Testis (tissue), 3 donors: ENCODE data around the gene SF1. TPM values are rescaled to one million over a fixed set of nuclear protein-coding genes. Genes with fewer than 3 reads are reported as not detected.

ENCODE experiments used
- DNase-seq: peaks from one replicate; pipeline ENCODE4 v3.0.0-alpha.2; 2019
- H3K27ac ChIP-seq, 2 donors: fragments of 200-600 bp; sonication (generic); one replicate each; pipeline ENCODE4 v1.5.1; 2019
- H3K27me3 ChIP-seq: fragments of 200-600 bp; sonication (generic); one replicate; pipeline ENCODE4 v1.5.1; 2019
- H3K36me3 ChIP-seq: fragments of 200-600 bp; sonication (generic); one replicate; pipeline ENCODE4 v1.5.1; 2017; ENCODE audit warnings: low read depth; ENCODE audit errors: missing control alignments
- H3K4me1 ChIP-seq: fragments of 200-600 bp; sonication (generic); one replicate; pipeline ENCODE4 v1.5.1; 2019
- H3K4me3 ChIP-seq, 2 donors: fragments of 200-600 bp; sonication (generic); one replicate each; pipeline ENCODE4 v1.5.1; 2017 to 2019
- H3K9me3 ChIP-seq: fragments of 200-600 bp; sonication (generic); one replicate; pipeline ENCODE4 v1.5.1; 2017
- POLR2A ChIP-seq: fragments of 450-650 bp; IDR thresholded peaks from one replicate; pipeline ENCODE4 v1.6.1; 2017; ENCODE audit warnings: antibody characterized with exemption, mild to moderate bottlenecking, moderate library complexity
- WGBS, 2 donors: methylation state at CpG; one replicate each; pipeline ENCODE4 v1.1.5; 2018; 5-methylcytosine and 5-hydroxymethylcytosine counted together
- intact Hi-C: fragments of 100-400 bp; cut with DNase I; formaldehyde crosslinking; loops from one replicate; pipeline ENCODE4 v1.15.1; 2023; ENCODE audit warnings: low total_unique reads
- polyA plus RNA-seq: library from polyadenylated mRNA; stranded (reverse); fragments of 350-450 nt; fragmentation: Illumina TruSeq; extraction: RNeasy Lipid Tissue Mini Kit (QIAGEN cat#74804); gene quantifications from one replicate; pipeline ENCODE4 v1.2.3, GENCODE V29; 2014; ENCODE audit warnings: low read depth, low replicate concordance; ENCODE audit not compliant: insufficient read depth
- total RNA-seq, 2 donors: library from RNA; depleted of rRNA; stranded (reverse); fragments of >200 nt; gene quantifications; one replicate each; pipeline ENCODE4 v1.2.3, GENCODE V29; 2016
- TF ChIP-seq, protein P1 (sequence below), 3 experiments: fragments of 450-650 bp in 2 of 3; fragments of 200-600 bp in 1 of 3; sonication (generic) in 1 of 3; IDR thresholded peaks; one replicate each; pipeline ENCODE4 v1.5.1; 2016 to 2019; ENCODE audit warnings: antibody characterized with exemption in 3 of 3, mild to moderate bottlenecking in 2 of 3, moderate library complexity in 1 of 3

SF1 gene
- total and polyA plus RNA-seq, 3 donors from 2014 or later, result 431 to 499 (median 455) TPM

DNA sequence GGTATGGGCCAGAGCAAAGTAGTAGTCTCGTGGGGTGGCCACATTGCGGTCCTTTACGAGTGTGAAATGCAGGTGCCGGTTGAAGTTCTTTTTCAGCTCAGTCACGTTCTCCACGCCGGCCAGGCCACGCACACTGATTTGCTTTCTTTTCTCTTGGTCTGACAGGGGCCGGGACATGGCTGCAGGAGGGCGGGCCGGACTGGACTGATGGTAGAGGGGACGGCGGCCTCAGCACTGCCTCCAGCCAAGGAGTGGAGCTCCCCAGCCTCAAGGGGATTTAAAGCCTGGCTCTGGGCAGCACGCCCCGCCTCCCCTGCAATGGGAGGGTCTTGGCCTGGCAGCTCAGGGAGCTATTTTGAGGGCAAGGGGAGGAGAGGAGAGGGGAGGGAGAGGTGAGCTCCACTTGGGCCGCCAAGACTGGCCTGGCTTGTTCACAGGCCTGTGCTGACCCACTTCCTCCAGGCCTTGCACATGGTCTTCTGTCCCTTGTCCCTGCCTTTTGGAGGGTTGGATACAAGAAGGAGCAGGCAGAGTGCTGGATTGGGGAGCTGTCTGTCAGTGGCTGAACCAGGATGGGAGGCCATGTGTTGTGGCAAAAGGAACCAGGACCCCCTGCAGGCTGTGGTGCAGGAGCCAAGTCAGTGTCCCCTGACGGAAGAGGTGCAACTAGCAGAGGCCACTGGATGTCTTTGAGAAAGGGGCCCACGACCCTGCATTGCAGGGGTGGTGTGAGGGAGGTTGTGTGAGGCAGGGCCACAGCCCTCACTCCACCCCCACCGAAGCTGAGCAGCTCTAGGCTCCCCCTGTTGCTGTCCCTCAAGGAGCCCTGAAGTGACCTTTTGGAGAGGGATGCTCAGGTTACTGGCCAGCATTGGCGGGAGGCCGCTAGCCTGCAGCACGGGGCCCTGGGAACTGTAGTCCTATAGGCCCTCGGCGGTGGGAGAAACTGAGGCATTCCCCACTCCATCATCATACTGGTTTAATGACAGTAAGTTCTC, 18.3 kb downstream of the SF1 start, which contains the start of gene PYGM:
PYGM (minus strand) TSS at position 253 of the 998 bp plus-strand sequence; CDS start at position 177, 76 bp downstream.
- H3K9me3 ChIP-seq, result no peaks in the 10 kb centered on the region
- H3K4me1 ChIP-seq, result peaks cover 62% of the 10 kb centered on the region

DNA sequence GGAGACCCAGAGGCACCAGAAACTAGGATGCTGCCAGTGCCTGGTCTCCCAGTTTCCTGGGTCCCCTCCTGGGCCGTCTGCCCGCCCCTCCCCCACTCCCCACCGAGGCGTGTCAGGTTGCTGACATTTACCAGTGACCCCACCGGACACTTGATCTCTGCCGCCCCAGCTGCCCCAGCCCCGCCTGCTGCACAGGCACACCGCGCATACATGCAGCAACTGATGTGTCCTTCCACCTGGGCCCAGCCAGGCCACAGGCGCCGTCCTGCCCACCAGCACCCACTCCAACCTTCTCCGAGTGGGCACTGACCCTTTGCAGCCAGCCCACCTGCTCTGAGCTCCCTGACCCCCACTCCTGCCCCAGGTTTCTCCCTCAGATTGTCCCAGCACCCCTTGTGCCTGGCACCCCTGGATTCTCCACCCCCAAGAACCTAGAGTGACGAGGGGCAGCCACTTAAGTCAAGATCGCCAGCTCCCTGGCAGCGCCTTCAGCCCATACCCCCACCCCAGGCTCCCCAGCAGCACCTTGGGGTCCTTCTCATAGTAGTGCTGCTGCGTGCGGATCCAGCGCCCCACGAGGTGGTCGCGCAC, 19.1 kb downstream of the SF1 start:
- H3K36me3 ChIP-seq, result no peaks in the 10 kb centered on the region
- 51 to 57% methylated on average over 9 to 21 of the region's 21 CpGs for WGBS, 2 donors
- H3K27me3 ChIP-seq, result no peaks in the 10 kb centered on the region
- DNase-seq, result no peak
- H3K9me3 ChIP-seq, result no peaks in the 10 kb centered on the region
- intact Hi-C loops, result no loop called here
- peak overlapping the region; percentile 58 to 70 for H3K27ac ChIP-seq
- peaks cover 65% of the 10 kb centered on the region for H3K4me1 ChIP-seq
- H3K4me3 ChIP-seq, result peak overlapping the region; percentile 22 to 31
- TF ChIP-seq, protein P1, sequence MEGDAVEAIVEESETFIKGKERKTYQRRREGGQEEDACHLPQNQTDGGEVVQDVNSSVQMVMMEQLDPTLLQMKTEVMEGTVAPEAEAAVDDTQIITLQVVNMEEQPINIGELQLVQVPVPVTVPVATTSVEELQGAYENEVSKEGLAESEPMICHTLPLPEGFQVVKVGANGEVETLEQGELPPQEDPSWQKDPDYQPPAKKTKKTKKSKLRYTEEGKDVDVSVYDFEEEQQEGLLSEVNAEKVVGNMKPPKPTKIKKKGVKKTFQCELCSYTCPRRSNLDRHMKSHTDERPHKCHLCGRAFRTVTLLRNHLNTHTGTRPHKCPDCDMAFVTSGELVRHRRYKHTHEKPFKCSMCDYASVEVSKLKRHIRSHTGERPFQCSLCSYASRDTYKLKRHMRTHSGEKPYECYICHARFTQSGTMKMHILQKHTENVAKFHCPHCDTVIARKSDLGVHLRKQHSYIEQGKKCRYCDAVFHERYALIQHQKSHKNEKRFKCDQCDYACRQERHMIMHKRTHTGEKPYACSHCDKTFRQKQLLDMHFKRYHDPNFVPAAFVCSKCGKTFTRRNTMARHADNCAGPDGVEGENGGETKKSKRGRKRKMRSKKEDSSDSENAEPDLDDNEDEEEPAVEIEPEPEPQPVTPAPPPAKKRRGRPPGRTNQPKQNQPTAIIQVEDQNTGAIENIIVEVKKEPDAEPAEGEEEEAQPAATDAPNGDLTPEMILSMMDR (IDR thresholded peaks at IDR 0.05), result no peak
- no peak for TF ChIP-seq POLR2A

More for the DNA sequence above, 18.3 kb downstream of the SF1 start, which contains the start of gene PYGM:
- Histone ChIP-seq H3K4me3 (peak within 1 kb of the TSS; percentile 22 to 31), H3K27ac (peak within 1 kb of the TSS; percentile 58 to 70), H3K36me3 (no peaks in the 10 kb centered on the region), H3K27me3 (no peaks in the 10 kb centered on the region)
- DNase-seq, result peak; percentile 83
- TF ChIP-seq, protein P1 (IDR thresholded peaks at IDR 0.05), result no peak
- no peak for TF ChIP-seq POLR2A
- intact Hi-C loops, result no loop called here
- WGBS, 2 donors, result 51 to 62% methylated on average over 19 to 24 of the region's 24 CpGs

DNA sequence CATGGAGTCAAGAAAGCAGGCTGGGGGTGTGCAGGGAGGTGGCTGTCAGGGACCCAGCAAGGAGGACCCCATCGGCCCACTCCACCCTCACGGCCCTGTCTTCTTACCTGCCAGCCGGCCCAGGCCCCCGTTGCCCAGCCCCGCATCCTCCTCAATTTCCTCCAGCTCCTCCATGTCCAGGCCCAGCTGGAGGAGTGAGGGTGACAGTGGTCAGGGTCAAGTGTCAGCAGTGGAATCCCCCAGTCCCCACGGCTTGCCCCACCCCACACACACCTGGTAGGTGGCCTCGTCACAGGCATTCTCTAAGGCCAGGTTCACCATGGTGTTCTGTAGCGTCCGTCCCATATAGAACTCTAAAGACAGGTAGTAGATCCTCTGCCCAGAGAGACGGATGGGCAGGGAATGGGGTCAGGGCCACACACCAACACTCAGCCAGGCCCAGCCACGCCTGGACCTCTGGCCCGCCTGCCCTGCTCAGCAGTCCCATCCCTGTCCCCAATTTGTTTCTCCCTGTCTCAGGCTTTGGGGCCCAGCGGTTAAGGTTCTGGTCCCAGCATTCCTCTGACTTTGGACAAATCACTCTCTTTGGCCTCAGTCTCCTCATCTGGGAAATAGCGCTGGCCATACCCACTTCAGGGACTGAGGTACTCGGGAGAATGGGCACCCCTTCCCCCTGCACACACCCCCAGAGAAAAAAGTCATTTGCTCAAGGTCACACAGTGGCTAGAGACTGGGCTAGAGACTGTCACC, 19.8 kb downstream of the SF1 start:
- Histone ChIP-seq H3K27me3 (no peaks in the 10 kb centered on the region), H3K27ac (peak overlapping the region; percentile 41 to 58), H3K36me3 (no peaks in the 10 kb centered on the region), H3K4me1 (peaks cover 61% of the 10 kb centered on the region), H3K9me3 (no peaks in the 10 kb centered on the region), H3K4me3 (no peak overlapping the region)
- intact Hi-C loops, result no loop called here
- TF ChIP-seq POLR2A, result no peak
- TF ChIP-seq, protein P1 (IDR thresholded peaks at IDR 0.05), result no peak
- no peak for DNase-seq
- WGBS, 2 donors, result 71 to 87% methylated on average over 9 to 15 of the region's 15 CpGs

DNA sequence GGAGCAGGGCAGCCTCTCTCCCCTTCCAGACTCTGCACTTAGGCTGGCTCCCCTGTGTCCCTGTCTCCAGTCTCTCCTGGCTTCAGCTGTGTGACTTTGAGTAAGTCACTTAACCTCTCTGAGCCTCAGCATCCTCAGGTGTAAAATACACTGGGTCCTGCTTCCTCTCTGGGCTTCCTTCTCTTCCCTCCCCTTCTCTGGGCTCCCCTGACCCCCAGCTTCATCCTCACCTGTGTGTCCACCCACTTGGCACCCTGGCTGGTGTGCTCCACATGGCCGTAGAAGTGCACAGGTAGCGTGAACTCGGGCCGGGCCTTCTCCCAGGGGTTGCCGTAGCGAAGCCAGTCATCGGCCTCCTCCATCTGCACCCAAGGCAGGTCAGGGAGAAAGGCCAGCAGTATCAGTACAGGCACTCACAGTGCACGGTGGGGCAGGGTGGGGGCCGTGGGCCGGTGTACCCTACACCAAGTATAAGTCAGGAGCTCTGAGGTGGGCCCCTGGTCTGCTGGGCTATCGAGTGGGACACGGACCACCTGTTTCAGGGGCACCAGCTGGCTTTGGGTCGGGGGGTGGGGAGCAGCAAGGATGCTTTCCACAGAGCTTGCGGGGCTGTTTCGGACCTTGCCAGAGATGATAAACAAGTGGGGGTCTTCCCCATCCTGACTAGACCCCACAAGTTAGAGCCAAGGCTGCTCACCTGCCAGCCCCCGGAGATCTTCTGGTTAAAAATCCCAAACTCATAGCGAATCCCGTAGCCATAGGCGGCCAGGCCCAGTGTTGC, 20.6 kb downstream of the SF1 start:
- TF ChIP-seq, protein P1 (IDR thresholded peaks at IDR 0.05), result no peak
- TF ChIP-seq POLR2A, result no peak
- WGBS, 2 donors, result 80 to 81% methylated on average over 12 to 19 of the region's 19 CpGs
- no peaks in the 10 kb centered on the region for H3K9me3 ChIP-seq
- H3K36me3 ChIP-seq, result no peaks in the 10 kb centered on the region
- no peak for DNase-seq
- H3K27me3 ChIP-seq, result no peaks in the 10 kb centered on the region
- no peak overlapping the region for H3K27ac ChIP-seq
- peaks cover 53% of the 10 kb centered on the region for H3K4me1 ChIP-seq
- intact Hi-C loops, result no loop called here
- H3K4me3 ChIP-seq, result no peak overlapping the region
